ENCODE measurements around the gene GPS1. TPM values are rescaled to one million over a fixed set of nuclear protein-coding genes. Genes with fewer than 3 reads are reported as not detected.

GPS1 gene
- total RNA-seq, 4 donors from 2014 or later: 62.8 to 76.9 (median 69.5) TPM

GRCh38 chr17:82082456-82082855, 30.8 kb downstream of the GPS1 start:
- intact Hi-C loops (cut with DNase I): no loop called here
- no peak for TF ChIP-seq CTCF (IDR thresholded peaks at IDR 0.05)
- no peak for TF ChIP-seq POLR2A (IDR thresholded peaks at IDR 0.05)
- DNase-seq: no peak

GRCh38 chr17:82083009-82083408, 31.3 kb downstream of the GPS1 start:
- H3K27me3 ChIP-seq: no peaks in the 10 kb centered on the region
- no peak for DNase-seq
- intact Hi-C loops (cut with DNase I): no loop called here
- WGBS, 2 donors: 89% methylated on average over 7 of the region's 24 CpGs; no CpG with 5 or more reads in 1 of the 2 donors
- H3K4me3 ChIP-seq: no peak overlapping the region
- peaks cover 79 to 100% (median 85%) of the 10 kb centered on the region in 3 donors for H3K36me3 ChIP-seq
- H3K9me3 ChIP-seq: no peaks in the 10 kb centered on the region
- TF ChIP-seq POLR2A (IDR thresholded peaks at IDR 0.05): no peak
- no peak for TF ChIP-seq CTCF (IDR thresholded peaks at IDR 0.05)
- H3K27ac ChIP-seq: no peak overlapping the region
- no peaks in the 10 kb centered on the region for H3K4me1 ChIP-seq

More at GRCh38 chr17:82082456-82082855, 30.8 kb downstream of the GPS1 start:
- Histone ChIP-seq H3K27me3 (no peaks in the 10 kb centered on the region), H3K9me3 (no peaks in the 10 kb centered on the region), H3K4me1 (no peaks in the 10 kb centered on the region), H3K4me3 (no peak overlapping the region), H3K27ac (no peak overlapping the region), H3K36me3 (peaks cover 73 to 100% (median 79%) of the 10 kb centered on the region in 3 donors)
- 50% methylated on average over 2 of the region's 19 CpGs; no CpG with 5 or more reads in 1 of the 2 donors for WGBS, 2 donors

GRCh38 chr17:82083533-82084359, 32.0 kb downstream of the GPS1 start:
- DNase-seq: no peak
- H3K9me3 ChIP-seq: no peaks in the 10 kb centered on the region
- intact Hi-C loops (cut with DNase I): no loop called here
- H3K4me1 ChIP-seq: no peaks in the 10 kb centered on the region
- no peak for TF ChIP-seq POLR2A (IDR thresholded peaks at IDR 0.05)
- no peak for TF ChIP-seq CTCF (IDR thresholded peaks at IDR 0.05)
- H3K4me3 ChIP-seq: no peak overlapping the region
- no peaks in the 10 kb centered on the region for H3K27me3 ChIP-seq
- WGBS, 2 donors: 80% methylated on average over 1 of the region's 55 CpGs; no CpG with 5 or more reads in 1 of the 2 donors
- H3K36me3 ChIP-seq: peaks cover 84 to 100% (median 92%) of the 10 kb centered on the region in 3 donors
- H3K27ac ChIP-seq: no peak overlapping the region

GRCh38 chr17:82084373-82085030, 32.8 kb downstream of the GPS1 start:
- Histone ChIP-seq H3K4me3 (no peak overlapping the region), H3K4me1 (no peaks in the 10 kb centered on the region), H3K9me3 (no peaks in the 10 kb centered on the region), H3K36me3 (peaks cover 84 to 100% (median 93%) of the 10 kb centered on the region in 3 donors), H3K27me3 (no peaks in the 10 kb centered on the region), H3K27ac (no peak overlapping the region)
- DNase-seq: no peak
- TF ChIP-seq CTCF (IDR thresholded peaks at IDR 0.05) (no peak), POLR2A (IDR thresholded peaks at IDR 0.05) (no peak)
- 94 to 95% methylated on average over 6 to 7 of the region's 31 CpGs for WGBS, 2 donors
- intact Hi-C loops (cut with DNase I): no loop called here

Data from esophagus squamous epithelium (tissue), 5 donors.